Activated naive CD4-positive, alpha-beta T cell treated with anti-CD3 and anti-CD28 coated beads, Interleukin-2, amount 50 U/mL, for 16 hours (primary cell): Measurements from ENCODE around the gene DEFB115.
"Not testable (repeated sequence)": the region's sequence is repeated elsewhere in the genome, so short reads cannot be mapped to it uniquely, and the experiment has no call there.

ENCODE experiments used
- DNase-seq: peaks from one replicate; pipeline ENCODE4 v3.0.0-alpha.2; 2020

The DEFB115 gene

GRCh38 chr20:31257364-31257763, at the start of gene DEFB115:
Gene DEFB115, plus strand, starts transcription at chr20:31257664. Its CDS starts 0 bp downstream, at chr20:31257664.
- DNase-seq, result no peak

DNA sequence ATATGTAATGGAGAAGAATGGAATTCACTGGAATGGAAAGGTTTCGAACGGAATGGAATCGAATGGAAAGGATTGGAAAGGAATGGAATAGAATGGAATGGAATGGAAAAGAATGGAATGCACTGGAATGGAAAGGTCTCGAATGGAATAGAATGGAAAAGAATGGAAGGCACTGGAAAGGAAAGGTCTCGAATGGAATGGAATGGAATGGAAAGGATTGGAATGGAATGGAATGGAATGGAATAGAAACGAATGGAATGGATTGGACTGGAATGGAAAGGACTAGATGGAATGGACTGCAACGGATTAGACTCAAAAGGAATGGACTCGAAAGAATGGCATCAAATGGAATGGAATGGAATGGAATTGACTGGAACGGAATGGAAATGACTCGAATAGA, 20.5 kb upstream of the DEFB115 start:
- no peak for DNase-seq

DNA sequence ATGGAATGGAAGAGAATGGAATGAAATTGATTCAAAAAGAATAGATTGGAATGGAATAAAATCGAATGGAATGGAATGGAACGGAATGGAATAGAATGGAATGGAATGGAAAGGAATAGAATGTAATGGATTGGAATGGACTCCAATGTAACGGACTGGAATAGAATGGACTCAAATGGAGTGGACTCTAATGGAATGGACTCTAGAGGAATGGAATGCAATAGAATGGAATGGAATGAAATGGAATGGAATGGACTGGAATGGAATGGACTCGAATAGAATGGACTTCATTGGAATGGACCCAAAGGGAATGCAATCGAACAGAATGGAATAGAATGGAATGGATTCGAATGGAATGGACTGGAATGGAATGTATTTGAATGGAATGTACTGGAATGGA, 19.7 kb upstream of the DEFB115 start:
- DNase-seq, result no peak

- no peak for DNase-seq
Measured at GRCh38 chr20:31239139-31239538, 18.3 kb upstream of the DEFB115 start.

GRCh38 chr20:31256959-31257358, 505 bp upstream of the DEFB115 start:
- no peak for DNase-seq

DNA sequence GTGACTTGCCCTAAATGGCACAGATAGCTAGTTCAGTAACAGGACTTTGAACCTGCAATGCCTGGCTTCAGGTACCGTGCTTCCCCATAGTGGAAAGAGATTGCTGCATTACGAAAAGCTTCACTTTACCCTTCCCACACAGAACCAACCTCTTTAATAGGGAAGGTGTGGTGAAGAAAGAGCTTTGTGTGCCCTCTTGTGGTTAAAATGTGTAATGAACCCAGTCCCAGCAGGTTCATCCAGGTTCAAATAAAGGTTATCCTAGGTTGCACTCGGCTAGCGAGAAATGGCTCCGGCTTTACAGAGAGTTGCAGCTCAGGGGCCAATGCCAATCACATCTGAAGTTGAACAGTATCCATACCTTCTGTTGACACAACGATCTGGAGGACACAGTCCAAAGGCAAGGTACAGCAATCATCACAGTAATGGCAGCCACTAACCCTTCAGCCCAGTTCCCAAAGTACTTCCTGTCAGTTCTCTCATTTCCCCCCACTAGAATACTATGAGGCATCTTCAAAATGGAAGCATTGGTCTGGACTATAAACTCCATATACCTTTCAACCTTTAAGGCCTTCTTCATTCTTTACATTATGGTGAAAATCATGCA, 3.0 kb downstream of the DEFB115 start:
- DNase-seq, result no peak

GRCh38 chr20:31274441-31274840, 17.0 kb downstream of the DEFB115 start:
- DNase-seq, result no peak

GRCh38 chr20:31278178-31278577, 20.7 kb downstream of the DEFB115 start:
- DNase-seq, result no peak

DNA sequence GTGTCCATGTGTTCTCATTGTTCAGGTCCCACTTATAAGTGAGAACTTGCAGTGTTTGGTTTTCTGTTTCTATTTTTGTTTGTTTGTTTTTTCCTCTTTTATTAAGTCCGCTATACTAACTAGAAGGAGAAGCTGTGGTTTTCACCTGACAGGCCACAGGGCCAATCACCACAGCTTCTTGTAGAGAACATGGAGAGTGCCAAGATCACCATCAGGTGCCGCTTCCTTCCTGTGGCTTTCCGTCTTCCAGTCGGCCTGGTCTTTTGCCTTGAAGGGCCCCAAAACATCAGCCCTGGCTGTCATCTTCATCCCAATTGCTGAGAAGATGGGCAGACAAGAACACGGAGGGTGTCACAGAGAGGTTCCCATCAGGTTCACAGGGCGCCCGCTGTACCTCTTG, 27.5 kb downstream of the DEFB115 start:
- DNase-seq, result not testable (repeated sequence)

DNA sequence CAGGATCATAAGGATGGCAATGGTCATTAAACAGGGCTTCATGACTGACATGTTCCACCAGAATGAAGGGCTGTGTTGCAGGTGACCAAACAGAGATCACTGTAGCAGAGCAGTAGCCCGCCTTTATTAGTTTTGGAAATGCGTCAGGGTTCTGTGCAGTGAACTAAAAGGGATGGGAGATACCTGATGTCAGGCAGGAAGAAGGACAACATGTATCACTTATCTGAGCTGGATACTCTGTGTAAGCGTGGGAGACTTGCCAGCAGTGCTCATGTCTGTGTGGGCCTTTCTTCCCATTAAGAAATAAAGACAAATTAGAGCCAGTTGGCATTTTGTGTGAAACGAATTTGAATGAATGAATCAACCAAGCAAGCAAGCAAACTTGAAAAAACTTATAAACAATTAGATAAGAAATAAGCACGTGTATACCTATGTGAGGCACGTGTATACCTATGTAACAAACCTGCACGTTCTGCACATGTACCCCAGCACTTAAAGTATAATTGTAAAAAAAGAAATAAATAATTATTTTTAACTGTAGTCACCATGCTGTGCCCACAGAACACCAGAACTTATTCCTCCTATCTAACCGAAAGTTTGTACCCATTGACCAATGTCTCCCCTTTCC, 51.2 kb downstream of the DEFB115 start, which contains the start of gene DEFB116:
DEFB116 (minus strand) TSS at position 51 of the 628 bp plus-strand sequence; CDS start at position 51, 0 bp downstream.
- no peak for DNase-seq
